Right renal cortex interstitium (tissue), 3 donors: ENCODE data around the gene GNGT2. TPM values are rescaled to one million over a fixed set of nuclear protein-coding genes. Genes with fewer than 3 reads are reported as not detected.
"Not testable (repeated sequence)": the region's sequence is repeated elsewhere in the genome, so short reads cannot be mapped to it uniquely, and the experiment has no call there.

Experiments used
- DNase-seq, 3 donors: peaks; one replicate each; pipeline ENCODE4 v3.0.0-alpha.2; 2013; ENCODE audit warnings: low read depth in 3 of 3, low spot score in 2 of 3
- polyA plus RNA-seq, 3 donors: library from polyadenylated mRNA; unstranded; fragments of 120-200 nt; gene quantifications; one replicate each; pipeline ENCODE4 v1.2.1, GENCODE V29; 2013; ENCODE audit not compliant: insufficient read length in 3 of 3

GNGT2 gene
- polyA plus RNA-seq, 3 donors: 1.1 to 2.2 (median 1.7) TPM

GRCh38 chr17:49213399-49213798, 3.0 kb upstream of the GNGT2 start:
- DNase-seq: no peak

GRCh38 chr17:49209061-49209571, 1.3 kb downstream of the GNGT2 start:
- DNase-seq: no peak

GRCh38 chr17:49204516-49204915, 5.9 kb downstream of the GNGT2 start:
- DNase-seq: no peak

- DNase-seq: no peak
These were observed 6.6 kb downstream of the GNGT2 start for GRCh38 chr17:49203796-49204195.

- no peak for DNase-seq
These were observed 8.9 kb downstream of the GNGT2 start for GRCh38 chr17:49201481-49201927.

- DNase-seq: no peak
These were observed 9.8 kb downstream of the GNGT2 start for GRCh38 chr17:49200423-49201083.

GRCh38 chr17:49198211-49198610, 12.2 kb downstream of the GNGT2 start:
- DNase-seq: no peak

GRCh38 chr17:49197346-49197998, 12.9 kb downstream of the GNGT2 start:
- DNase-seq: no peak

- no peak for DNase-seq
These were observed 13.9 kb downstream of the GNGT2 start for GRCh38 chr17:49196520-49196919.

GRCh38 chr17:49195751-49196150, 14.6 kb downstream of the GNGT2 start:
- DNase-seq: no peak

GRCh38 chr17:49194297-49194607, 16.1 kb downstream of the GNGT2 start:
- DNase-seq: no peak

- DNase-seq: peak; percentile 67 to 75 (median 74)
These were observed 16.7 kb downstream of the GNGT2 start for GRCh38 chr17:49193513-49194296.

GRCh38 chr17:49191917-49192741, 18.2 kb downstream of the GNGT2 start:
- peak; percentile 80 to 86 (median 82) for DNase-seq

- no peak for DNase-seq
These were observed 18.9 kb downstream of the GNGT2 start for GRCh38 chr17:49191409-49191916.

GRCh38 chr17:49190932-49191331, 19.4 kb downstream of the GNGT2 start:
- DNase-seq: no peak

- DNase-seq: no peak
These were observed 23.1 kb downstream of the GNGT2 start for GRCh38 chr17:49187301-49187700.

- not testable (repeated sequence) for DNase-seq
These were observed 25.0 kb downstream of the GNGT2 start for GRCh38 chr17:49185381-49185780.

- DNase-seq: not testable (repeated sequence)
These were observed 25.9 kb downstream of the GNGT2 start for GRCh38 chr17:49184522-49184921.

GRCh38 chr17:49183801-49184200, 26.6 kb downstream of the GNGT2 start:
- no peak for DNase-seq

- no peak for DNase-seq
These were observed 27.0 kb downstream of the GNGT2 start for GRCh38 chr17:49183341-49183740.
